ENCODE measurements around the gene CEPT1.

CEPT1 gene

GRCh38 chr1:111197598-111198284 lies 57.7 kb downstream of the CEPT1 start:
- no peak for TF ChIP-seq CTCF (conservative IDR thresholded peaks at IDR 0.05; ENCODE audit: control insufficient read depth, insufficient read depth, low read depth, low read length)
- H3K4me3 ChIP-seq (ENCODE audit: control insufficient read depth, low read depth, low read length) = no peak overlapping the region
- no peak for DNase-seq (ENCODE audit: low read depth)

DNA sequence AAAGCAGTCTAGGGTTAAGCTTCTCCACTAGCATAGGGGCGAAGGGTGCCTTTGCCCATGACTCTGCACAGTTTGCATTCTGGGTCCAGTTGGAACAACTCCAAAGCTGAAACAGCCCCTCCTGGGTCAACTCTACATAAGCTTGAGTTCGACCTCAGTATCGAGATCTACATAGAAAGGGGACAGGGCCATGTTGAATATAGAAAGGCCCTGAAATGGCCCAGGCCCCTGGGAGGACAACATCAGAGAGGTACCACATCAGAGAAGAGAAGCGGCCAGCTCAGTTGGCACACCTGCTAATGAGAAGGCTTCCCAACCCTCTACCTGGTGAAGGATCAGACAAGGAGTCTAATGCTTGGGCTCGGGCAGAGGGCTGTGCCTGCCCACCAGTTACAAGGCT lies 58.8 kb downstream of the CEPT1 start:
- DNase-seq (ENCODE audit: low read depth) = no peak
- no peak for TF ChIP-seq CTCF (conservative IDR thresholded peaks at IDR 0.05; ENCODE audit: control insufficient read depth, insufficient read depth, low read depth, low read length)
- H3K4me3 ChIP-seq (ENCODE audit: control insufficient read depth, low read depth, low read length) = no peak overlapping the region

GRCh38 chr1:111199329-111199728 lies 59.3 kb downstream of the CEPT1 start:
- H3K4me3 ChIP-seq (ENCODE audit: control insufficient read depth, low read depth, low read length) = no peak overlapping the region
- TF ChIP-seq CTCF (conservative IDR thresholded peaks at IDR 0.05; ENCODE audit: control insufficient read depth, insufficient read depth, low read depth, low read length) = no peak
- DNase-seq (ENCODE audit: low read depth) = no peak

DNA sequence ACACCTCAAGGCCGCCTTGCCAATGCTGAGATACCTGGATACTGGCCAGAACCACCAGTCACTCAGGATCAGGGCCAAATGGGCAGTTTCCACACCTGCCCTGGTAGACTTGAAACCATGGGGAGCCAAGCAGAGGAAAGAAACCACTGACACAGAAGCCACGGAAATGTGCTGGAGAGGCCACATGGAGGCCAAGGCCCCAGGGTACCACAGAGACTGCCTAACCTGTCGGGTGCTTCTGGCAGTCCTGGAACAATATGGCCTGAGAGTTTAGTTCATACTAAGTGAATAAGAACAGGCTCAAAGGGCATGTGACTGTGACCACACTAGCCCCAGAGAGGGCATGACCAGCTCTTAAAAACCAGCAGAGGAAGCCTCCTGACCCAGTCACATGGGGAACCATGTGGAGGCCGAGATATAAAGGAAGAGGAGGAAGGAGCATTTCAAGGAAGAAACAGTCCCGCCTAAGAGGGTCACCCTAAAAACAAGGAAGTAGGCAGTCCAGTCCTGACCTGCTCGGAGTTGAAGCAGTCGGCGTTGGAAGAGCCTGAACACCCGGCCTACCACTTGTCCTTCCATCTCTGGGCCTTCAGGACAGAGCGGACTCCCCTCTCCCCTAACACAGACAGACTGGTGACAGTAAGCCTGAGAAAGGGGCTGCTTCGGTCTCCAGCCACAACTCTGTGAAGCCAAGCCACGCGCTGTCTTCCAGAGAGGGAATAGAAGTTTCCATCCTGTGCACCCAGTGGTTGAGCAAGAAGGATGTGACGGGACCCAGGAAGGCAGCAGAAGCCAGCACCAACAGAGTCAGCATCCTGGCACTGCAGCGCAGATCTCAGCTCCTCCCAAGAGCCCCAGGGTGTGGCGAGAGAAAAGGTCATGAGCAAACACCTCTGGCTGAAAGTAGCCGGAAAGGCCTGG lies 60.1 kb downstream of the CEPT1 start, which contains the start of gene DENND2D:
Gene DENND2D (minus strand): TSS at position 766 of the 921 bp plus-strand sequence. CDS start 187 bp downstream, at position 579.
- H3K4me3 ChIP-seq (ENCODE audit: control insufficient read depth, low read depth, low read length) = no peak within 1 kb of the TSS
- DNase-seq (ENCODE audit: low read depth) = no peak
- no peak for TF ChIP-seq CTCF (conservative IDR thresholded peaks at IDR 0.05; ENCODE audit: control insufficient read depth, insufficient read depth, low read depth, low read length)

- no peak for TF ChIP-seq CTCF (conservative IDR thresholded peaks at IDR 0.05; ENCODE audit: control insufficient read depth, insufficient read depth, low read depth, low read length)
- H3K4me3 ChIP-seq (ENCODE audit: control insufficient read depth, low read depth, low read length) = no peak overlapping the region
- DNase-seq (ENCODE audit: low read depth) = no peak
These were observed 60.8 kb downstream of the CEPT1 start for GRCh38 chr1:111200802-111201161.

DNA sequence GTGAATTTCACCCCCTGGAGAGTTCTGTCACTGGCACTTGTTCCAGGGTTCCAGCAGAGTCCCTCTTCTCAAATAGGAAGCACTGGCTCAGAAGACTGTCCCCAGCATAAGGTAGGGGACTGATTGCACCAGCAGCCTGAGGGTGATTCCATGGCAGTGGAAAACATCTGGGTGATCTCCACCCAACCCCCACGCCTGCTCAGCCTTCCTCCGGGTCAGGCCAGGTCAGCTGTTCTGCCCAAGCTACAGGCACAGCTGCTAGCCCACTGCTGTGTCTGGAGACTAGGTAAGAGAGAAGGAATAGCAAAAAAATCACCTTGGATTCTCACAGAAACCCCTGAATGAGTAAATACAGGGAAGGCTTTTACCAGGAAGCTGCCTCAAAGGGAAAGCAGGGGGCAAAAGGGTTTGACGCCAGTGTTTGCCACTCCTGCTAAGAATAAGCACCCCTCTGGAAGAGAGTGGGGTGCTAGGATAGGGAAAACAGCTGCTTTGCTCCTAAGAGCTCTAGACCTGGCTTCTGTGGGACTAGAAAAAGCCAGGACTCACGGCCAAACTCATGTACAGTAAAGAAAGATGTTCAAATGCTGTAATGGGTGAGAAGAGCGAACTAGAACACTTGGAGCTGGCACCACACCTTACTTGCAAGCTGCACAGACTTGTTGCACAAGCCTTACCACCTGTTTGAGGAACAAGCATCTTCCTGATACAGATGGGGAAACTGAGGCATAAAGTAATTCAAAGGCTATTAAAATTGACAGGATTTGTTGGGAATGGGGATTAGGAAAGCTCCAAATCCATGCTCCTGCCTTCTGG lies 61.5 kb downstream of the CEPT1 start:
- no peak for TF ChIP-seq CTCF (conservative IDR thresholded peaks at IDR 0.05; ENCODE audit: control insufficient read depth, insufficient read depth, low read depth, low read length)
- no peak overlapping the region for H3K4me3 ChIP-seq (ENCODE audit: control insufficient read depth, low read depth, low read length)
- no peak for DNase-seq (ENCODE audit: low read depth)

Data from fibroblast of mammary gland (primary cell).